ENCODE results near the gene RRM1. TPM values are rescaled to one million over a fixed set of nuclear protein-coding genes. Genes with fewer than 3 reads are reported as not detected.
"Not testable (repeated sequence)": the region's sequence is repeated elsewhere in the genome, so short reads cannot be mapped to it uniquely, and the experiment has no call there.

Gene RRM1
- total RNA-seq, 3 donors from 2014 or later (not counting 1 experiment from before 2014, with no cell fraction given): 17.0 to 37.6 (median 24.4) TPM

GRCh38 chr11:4127357-4127756 lies 32.8 kb downstream of the RRM1 start:
- Mint-ChIP-seq H3K4me3 (no peak overlapping the region), H3K36me3 (peaks cover 21% of the 10 kb centered on the region), H3K4me1 (peaks cover 0 to 7% of the 10 kb centered on the region in 2 donors), H3K9me3 (no peaks in the 10 kb centered on the region), H3K27ac (no peak overlapping the region), H3K27me3 (ENCODE audit: low read depth in 2 of 2) (no peaks in the 10 kb centered on the region)
- intact Hi-C loops (cut with micrococcal nuclease): no loop called here
- no peak for DNase-seq
- WGBS (ENCODE audit: insufficient coverage): 95% methylated on average over 1 of the region's 1 CpG
- Histone ChIP-seq H3K4me3 (ENCODE audit: low read length) (no peak overlapping the region), H3K27me3 (ENCODE audit: control insufficient read depth, insufficient read depth, low read length) (no peaks in the 10 kb centered on the region), H3K36me3 (ENCODE audit: control insufficient read depth, insufficient read depth, low read length) (peaks cover 55% of the 10 kb centered on the region), H3K4me1 (ENCODE audit: control insufficient read depth, insufficient read depth, low read length) (no peaks in the 10 kb centered on the region), H3K27ac (ENCODE audit: low read length) (no peak overlapping the region), H3K9me3 (ENCODE audit: control insufficient read depth, insufficient read depth, low read length) (no peaks in the 10 kb centered on the region)
- no peak for ATAC-seq
- no peak for TF ChIP-seq CTCF (IDR thresholded peaks at IDR 0.05)

GRCh38 chr11:4130219-4130618 lies 35.6 kb downstream of the RRM1 start:
- ATAC-seq; H3K4me3 ChIP-seq (ENCODE audit: low read length); H3K27ac Mint-ChIP-seq; H3K4me3 Mint-ChIP-seq; H3K27me3 ChIP-seq (ENCODE audit: control insufficient read depth, insufficient read depth, low read length); intact Hi-C loops (cut with micrococcal nuclease); H3K9me3 Mint-ChIP-seq; H3K9me3 ChIP-seq (ENCODE audit: control insufficient read depth, insufficient read depth, low read length); H3K36me3 Mint-ChIP-seq; DNase-seq; H3K4me1 Mint-ChIP-seq; H3K4me1 ChIP-seq (ENCODE audit: control insufficient read depth, insufficient read depth, low read length); H3K27ac ChIP-seq (ENCODE audit: low read length); H3K27me3 Mint-ChIP-seq (ENCODE audit: low read depth in 2 of 2): not testable (repeated sequence)
- WGBS (ENCODE audit: insufficient coverage): 92% methylated on average over 3 of the region's 4 CpGs
- peaks cover 53% of the 10 kb centered on the region for H3K36me3 ChIP-seq (ENCODE audit: control insufficient read depth, insufficient read depth, low read length)

DNA sequence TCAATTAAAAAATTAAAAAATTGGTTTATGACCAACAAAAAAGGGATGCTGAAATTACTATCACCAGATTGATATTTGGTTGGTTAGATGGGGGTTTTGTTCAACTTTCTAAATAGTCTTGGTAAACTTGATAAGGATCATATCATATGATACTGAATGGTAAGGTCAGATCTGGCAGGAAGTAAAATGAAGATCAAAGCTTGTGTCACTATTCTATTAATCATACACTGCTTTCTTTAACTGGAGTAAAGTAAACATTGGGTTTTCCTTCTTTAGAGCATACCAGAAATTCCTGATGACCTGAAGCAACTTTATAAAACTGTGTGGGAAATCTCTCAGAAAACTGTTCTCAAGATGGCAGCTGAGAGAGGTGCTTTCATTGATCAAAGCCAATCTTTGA lies 40.2 kb downstream of the RRM1 start:
- TF ChIP-seq CTCF (IDR thresholded peaks at IDR 0.05): no peak
- Mint-ChIP-seq H3K9me3 (peaks cover 0 to 1% of the 10 kb centered on the region in 2 donors), H3K27me3 (ENCODE audit: low read depth in 2 of 2) (no peaks in the 10 kb centered on the region), H3K36me3 (peaks cover 20% of the 10 kb centered on the region), H3K4me3 (no peak overlapping the region), H3K4me1 (no peaks in the 10 kb centered on the region), H3K27ac (no peak overlapping the region)
- ATAC-seq (no peak), DNase-seq (no peak)
- Histone ChIP-seq H3K4me1 (ENCODE audit: control insufficient read depth, insufficient read depth, low read length) (no peaks in the 10 kb centered on the region), H3K36me3 (ENCODE audit: control insufficient read depth, insufficient read depth, low read length) (peaks cover 56% of the 10 kb centered on the region), H3K27me3 (ENCODE audit: control insufficient read depth, insufficient read depth, low read length) (no peaks in the 10 kb centered on the region), H3K27ac (ENCODE audit: low read length) (no peak overlapping the region), H3K9me3 (ENCODE audit: control insufficient read depth, insufficient read depth, low read length) (no peaks in the 10 kb centered on the region), H3K4me3 (ENCODE audit: low read length) (no peak overlapping the region)
- intact Hi-C loops (cut with micrococcal nuclease): no loop called here

DNA sequence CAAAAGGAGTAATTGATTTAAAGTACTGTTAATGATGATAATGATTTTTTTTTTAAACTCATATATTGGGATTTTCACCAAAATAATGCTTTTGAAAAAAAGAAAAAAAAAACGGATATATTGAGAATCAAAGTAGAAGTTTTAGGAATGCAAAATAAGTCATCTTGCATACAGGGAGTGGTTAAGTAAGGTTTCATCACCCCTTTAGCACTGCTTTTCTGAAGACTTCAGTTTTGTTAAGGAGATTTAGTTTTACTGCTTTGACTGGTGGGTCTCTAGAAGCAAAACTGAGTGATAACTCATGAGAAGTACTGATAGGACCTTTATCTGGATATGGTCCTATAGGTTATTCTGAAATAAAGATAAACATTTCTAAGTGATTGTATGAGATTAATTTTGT lies 43.9 kb downstream of the RRM1 start:
- Histone ChIP-seq H3K27ac (ENCODE audit: low read length) (no peak overlapping the region), H3K36me3 (ENCODE audit: control insufficient read depth, insufficient read depth, low read length) (peaks cover 47% of the 10 kb centered on the region), H3K4me1 (ENCODE audit: control insufficient read depth, insufficient read depth, low read length) (no peaks in the 10 kb centered on the region), H3K4me3 (ENCODE audit: low read length) (no peak overlapping the region), H3K9me3 (ENCODE audit: control insufficient read depth, insufficient read depth, low read length) (peaks cover 5% of the 10 kb centered on the region), H3K27me3 (ENCODE audit: control insufficient read depth, insufficient read depth, low read length) (no peaks in the 10 kb centered on the region)
- ATAC-seq (no peak), DNase-seq (no peak)
- TF ChIP-seq CTCF (IDR thresholded peaks at IDR 0.05): no peak
- Mint-ChIP-seq H3K4me3 (no peak overlapping the region), H3K27ac (no peak overlapping the region), H3K9me3 (peaks cover 0 to 9% of the 10 kb centered on the region in 2 donors), H3K36me3 (peaks cover 40% of the 10 kb centered on the region), H3K4me1 (no peaks in the 10 kb centered on the region), H3K27me3 (ENCODE audit: low read depth in 2 of 2) (no peaks in the 10 kb centered on the region)
- intact Hi-C loops (cut with micrococcal nuclease): no loop called here
- WGBS (ENCODE audit: insufficient coverage): 100% methylated on average over 1 of the region's 1 CpG
